ENCODE measurements around the gene CNDP1. TPM values are rescaled to one million over a fixed set of nuclear protein-coding genes. Genes with fewer than 3 reads are reported as not detected.
"Not testable (repeated sequence)": the region's sequence is repeated elsewhere in the genome, so short reads cannot be mapped to it uniquely, and the experiment has no call there.

Gene CNDP1
- total RNA-seq, 2 experiments from 2014 or later: not detected

- intact Hi-C loops (cut with micrococcal nuclease): no loop called here
- H3K27ac Mint-ChIP-seq: no peak overlapping the region
- POLR2A ChIA-PET: no interaction called here
- DNase-seq: no peak
- peaks cover 59% of the 10 kb centered on the region for H3K36me3 Mint-ChIP-seq
- CTCF ChIA-PET: interaction anchor here (0.6 kb wide), 1 partner anchor 39 kb away, joined by 3 read pairs; no protein-coding TSS in a partner anchor
- H3K27me3 Mint-ChIP-seq: no peaks in the 10 kb centered on the region
- no peak overlapping the region for H3K4me3 Mint-ChIP-seq
- no peaks in the 10 kb centered on the region for H3K4me1 Mint-ChIP-seq (ENCODE audit: low read depth)
- no peaks in the 10 kb centered on the region for H3K9me3 Mint-ChIP-seq
Observed at GRCh38 chr18:74516271-74517235, 17.7 kb upstream of the CNDP1 start.

- Mint-ChIP-seq H3K4me3 (no peak overlapping the region), H3K27ac (no peak overlapping the region), H3K4me1 (ENCODE audit: low read depth) (no peaks in the 10 kb centered on the region), H3K27me3 (no peaks in the 10 kb centered on the region), H3K9me3 (no peaks in the 10 kb centered on the region), H3K36me3 (peaks cover 65% of the 10 kb centered on the region)
- intact Hi-C loops (cut with micrococcal nuclease): no loop called here
- POLR2A ChIA-PET: no interaction called here
- no peak for DNase-seq
- CTCF ChIA-PET: no interaction called here
Observed at GRCh38 chr18:74517236-74517630, 17.1 kb upstream of the CNDP1 start.

- ChIA-PET POLR2A (no interaction called here), CTCF (interaction anchor here (0.7 kb wide), 1 partner anchor 33 kb away, joined by 3 read pairs; no protein-coding TSS in a partner anchor)
- intact Hi-C loops (cut with micrococcal nuclease): no loop called here
- H3K4me3 Mint-ChIP-seq: no peak overlapping the region
- no peaks in the 10 kb centered on the region for H3K9me3 Mint-ChIP-seq
- H3K27ac Mint-ChIP-seq: no peak overlapping the region
- H3K4me1 Mint-ChIP-seq (ENCODE audit: low read depth): no peaks in the 10 kb centered on the region
- H3K27me3 Mint-ChIP-seq: no peaks in the 10 kb centered on the region
- DNase-seq: no peak
- H3K36me3 Mint-ChIP-seq: peaks cover 52% of the 10 kb centered on the region
Observed at GRCh38 chr18:74518456-74519295, 15.6 kb upstream of the CNDP1 start.

- no peak overlapping the region for H3K4me3 Mint-ChIP-seq
- no peak for DNase-seq
- ChIA-PET POLR2A (no interaction called here), CTCF (no interaction called here)
- intact Hi-C loops (cut with micrococcal nuclease): no loop called here
- H3K9me3 Mint-ChIP-seq: no peaks in the 10 kb centered on the region
- H3K27me3 Mint-ChIP-seq: no peaks in the 10 kb centered on the region
- H3K36me3 Mint-ChIP-seq: peaks cover 52% of the 10 kb centered on the region
- H3K4me1 Mint-ChIP-seq (ENCODE audit: low read depth): no peaks in the 10 kb centered on the region
- H3K27ac Mint-ChIP-seq: no peak overlapping the region
Observed at GRCh38 chr18:74519320-74520095, 14.8 kb upstream of the CNDP1 start.

GRCh38 chr18:74520096-74520833 is 14.0 kb upstream of the CNDP1 start:
- Mint-ChIP-seq H3K27me3 (no peaks in the 10 kb centered on the region), H3K36me3 (peaks cover 45% of the 10 kb centered on the region), H3K4me3 (no peak overlapping the region), H3K27ac (no peak overlapping the region), H3K9me3 (no peaks in the 10 kb centered on the region), H3K4me1 (ENCODE audit: low read depth) (no peaks in the 10 kb centered on the region)
- no peak for DNase-seq
- ChIA-PET CTCF (no interaction called here), POLR2A (no interaction called here)
- intact Hi-C loops (cut with micrococcal nuclease): no loop called here

GRCh38 chr18:74521068-74521725 is 13.1 kb upstream of the CNDP1 start:
- CTCF ChIA-PET: no interaction called here
- Mint-ChIP-seq H3K9me3 (no peaks in the 10 kb centered on the region), H3K4me3 (no peak overlapping the region), H3K36me3 (peaks cover 45% of the 10 kb centered on the region), H3K27me3 (no peaks in the 10 kb centered on the region), H3K4me1 (ENCODE audit: low read depth) (no peaks in the 10 kb centered on the region), H3K27ac (no peak overlapping the region)
- intact Hi-C loops (cut with micrococcal nuclease): no loop called here
- DNase-seq: no peak
- POLR2A ChIA-PET: no interaction called here

- intact Hi-C loops (cut with micrococcal nuclease): no loop called here
- DNase-seq: no peak
- no peaks in the 10 kb centered on the region for H3K9me3 Mint-ChIP-seq
- ChIA-PET CTCF (interaction anchor here (1.6 kb wide), 1 partner anchor 29 kb away, joined by 6 read pairs; no protein-coding TSS in a partner anchor), POLR2A (no interaction called here)
- no peaks in the 10 kb centered on the region for H3K27me3 Mint-ChIP-seq
- peaks cover 40% of the 10 kb centered on the region for H3K36me3 Mint-ChIP-seq
- H3K27ac Mint-ChIP-seq: no peak overlapping the region
- H3K4me3 Mint-ChIP-seq: no peak overlapping the region
- H3K4me1 Mint-ChIP-seq (ENCODE audit: low read depth): no peaks in the 10 kb centered on the region
Observed at GRCh38 chr18:74522635-74523548, 11.4 kb upstream of the CNDP1 start.

- Mint-ChIP-seq H3K4me1 (ENCODE audit: low read depth) (no peaks in the 10 kb centered on the region), H3K9me3 (no peaks in the 10 kb centered on the region), H3K27me3 (no peaks in the 10 kb centered on the region), H3K27ac (no peak overlapping the region), H3K4me3 (no peak overlapping the region), H3K36me3 (peaks cover 30% of the 10 kb centered on the region)
- CTCF ChIA-PET: no interaction called here
- POLR2A ChIA-PET: no interaction called here
- intact Hi-C loops (cut with micrococcal nuclease): no loop called here
- no peak for DNase-seq
Observed at GRCh38 chr18:74524097-74524496, 10.2 kb upstream of the CNDP1 start.

- H3K27me3 Mint-ChIP-seq; DNase-seq; POLR2A ChIA-PET; H3K27ac Mint-ChIP-seq; H3K9me3 Mint-ChIP-seq; H3K4me3 Mint-ChIP-seq; intact Hi-C loops (cut with micrococcal nuclease); H3K4me1 Mint-ChIP-seq (ENCODE audit: low read depth): not testable (repeated sequence)
- peaks cover 21% of the 10 kb centered on the region for H3K36me3 Mint-ChIP-seq
- CTCF ChIA-PET: interaction anchor here (1.0 kb wide), 1 partner anchor 27 kb away, joined by 4 read pairs; no protein-coding TSS in a partner anchor
Observed at GRCh38 chr18:74524915-74525314, 9.4 kb upstream of the CNDP1 start.

GRCh38 chr18:74525741-74526140 is 8.6 kb upstream of the CNDP1 start:
- Mint-ChIP-seq H3K27me3 (no peaks in the 10 kb centered on the region), H3K4me3 (no peak overlapping the region), H3K27ac (no peak overlapping the region), H3K36me3 (peaks cover 15% of the 10 kb centered on the region), H3K4me1 (ENCODE audit: low read depth) (no peaks in the 10 kb centered on the region), H3K9me3 (no peaks in the 10 kb centered on the region)
- CTCF ChIA-PET: no interaction called here
- POLR2A ChIA-PET: no interaction called here
- intact Hi-C loops (cut with micrococcal nuclease): no loop called here
- DNase-seq: no peak
